Sigmoid colon (tissue), 4 donors: ENCODE results near the gene SYNJ2.

Experiments
- EP300 ChIP-seq, 4 donors: sonication (generic); formaldehyde crosslinking; IDR thresholded peaks; one replicate each; pipeline ENCODE4 v1.6.1; 2017; ENCODE audit warnings: antibody characterized with exemption in 4 of 4
- POLR2A ChIP-seq, 2 donors: fragments of 450-650 bp; IDR thresholded peaks; one replicate each; pipeline ENCODE4 v1.6.1; 2016; ENCODE audit warnings: antibody characterized with exemption in 2 of 2, mild to moderate bottlenecking in 2 of 2, moderate library complexity in 2 of 2
- POLR2AphosphoS5 ChIP-seq, 4 donors: sonication (generic); formaldehyde crosslinking; IDR thresholded peaks; one replicate each; pipeline ENCODE4 v1.6.1; 2017; ENCODE audit warnings: antibody characterized with exemption in 4 of 4
- TF ChIP-seq, protein P1 (sequence below), 4 experiments: fragments of 450-650 bp in 3 of 4; fragments of 200-600 bp in 1 of 4; IDR thresholded peaks; one replicate each; pipeline ENCODE4 v1.5.1; 2016 to 2019; ENCODE audit warnings: antibody characterized with exemption in 4 of 4, mild to moderate bottlenecking in 3 of 4, moderate library complexity in 2 of 4

DNA sequence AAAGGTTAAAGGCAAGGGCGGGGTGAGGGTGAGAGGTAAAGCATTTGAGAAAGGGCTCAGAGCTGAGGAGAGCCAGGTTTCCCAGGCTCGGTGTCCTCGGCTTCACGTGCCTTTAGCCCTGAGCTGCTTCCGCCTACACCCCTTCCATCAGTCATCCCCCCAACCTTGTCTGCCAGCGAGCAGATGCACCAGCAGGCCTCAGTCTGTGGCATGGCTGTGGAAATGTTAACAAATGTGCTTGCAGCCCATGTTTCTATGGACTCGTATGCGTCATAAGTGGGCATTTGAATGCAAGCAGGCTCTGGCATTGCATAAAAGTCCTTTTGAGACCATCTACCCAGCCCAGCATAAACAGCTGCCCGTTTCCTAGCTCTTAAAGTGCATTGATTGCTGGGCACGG, 88.8 kb downstream of the SYNJ2 start:
- TF ChIP-seq, protein P1, sequence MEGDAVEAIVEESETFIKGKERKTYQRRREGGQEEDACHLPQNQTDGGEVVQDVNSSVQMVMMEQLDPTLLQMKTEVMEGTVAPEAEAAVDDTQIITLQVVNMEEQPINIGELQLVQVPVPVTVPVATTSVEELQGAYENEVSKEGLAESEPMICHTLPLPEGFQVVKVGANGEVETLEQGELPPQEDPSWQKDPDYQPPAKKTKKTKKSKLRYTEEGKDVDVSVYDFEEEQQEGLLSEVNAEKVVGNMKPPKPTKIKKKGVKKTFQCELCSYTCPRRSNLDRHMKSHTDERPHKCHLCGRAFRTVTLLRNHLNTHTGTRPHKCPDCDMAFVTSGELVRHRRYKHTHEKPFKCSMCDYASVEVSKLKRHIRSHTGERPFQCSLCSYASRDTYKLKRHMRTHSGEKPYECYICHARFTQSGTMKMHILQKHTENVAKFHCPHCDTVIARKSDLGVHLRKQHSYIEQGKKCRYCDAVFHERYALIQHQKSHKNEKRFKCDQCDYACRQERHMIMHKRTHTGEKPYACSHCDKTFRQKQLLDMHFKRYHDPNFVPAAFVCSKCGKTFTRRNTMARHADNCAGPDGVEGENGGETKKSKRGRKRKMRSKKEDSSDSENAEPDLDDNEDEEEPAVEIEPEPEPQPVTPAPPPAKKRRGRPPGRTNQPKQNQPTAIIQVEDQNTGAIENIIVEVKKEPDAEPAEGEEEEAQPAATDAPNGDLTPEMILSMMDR (IDR thresholded peaks at IDR 0.05) = no peak
- TF ChIP-seq POLR2A (IDR thresholded peaks at IDR 0.05) (no peak), EP300 (IDR thresholded peaks at IDR 0.05) (no peak), POLR2AphosphoS5 (IDR thresholded peaks at IDR 0.05) (no peak)
